ENCODE measurements around the gene ZNHIT6. TPM values are rescaled to one million over a fixed set of nuclear protein-coding genes. Genes with fewer than 3 reads are reported as not detected.

Gene ZNHIT6
- total RNA-seq, 1 experiment from 2014 or later: 31.3 TPM

- no peak overlapping the region for H3K27ac Mint-ChIP-seq (ENCODE audit: low read depth, unreplicated experiment)
- no peaks in the 10 kb centered on the region for H3K9me3 Mint-ChIP-seq (ENCODE audit: unreplicated experiment)
- TF ChIP-seq CTCF (IDR thresholded peaks at IDR 0.05; ENCODE audit: unreplicated experiment): no peak
- no TSS peak for BruUV-seq (replicated peaks)
- DNase-seq (ENCODE audit: unreplicated experiment): no peak
- ChIA-PET POLR2A (interaction anchor here (1.5 kb wide), 1 partner anchor 27 kb away, joined by 3 read pairs; no protein-coding TSS in a partner anchor), CTCF (interaction anchor here (1.2 kb wide), 1 partner anchor 29 kb away, joined by 4 read pairs; no protein-coding TSS in a partner anchor)
- H3K4me3 Mint-ChIP-seq (ENCODE audit: unreplicated experiment): no peak overlapping the region
- H3K36me3 Mint-ChIP-seq (ENCODE audit: insufficient read depth, unreplicated experiment): no peaks in the 10 kb centered on the region
- H3K4me1 Mint-ChIP-seq (ENCODE audit: insufficient read depth, unreplicated experiment): peaks cover 48% of the 10 kb centered on the region
- intact Hi-C loops (cut with micrococcal nuclease): no loop called here
- H3K27me3 Mint-ChIP-seq (ENCODE audit: insufficient read depth, unreplicated experiment): no peaks in the 10 kb centered on the region
Observed at GRCh38 chr1:85608851-85609250, 99.4 kb downstream of the ZNHIT6 start.

GRCh38 chr1:85607921-85608265, 100.3 kb downstream of the ZNHIT6 start:
- POLR2A ChIA-PET: interaction anchor here (0.8 to 1.7 kb wide), 2 partner anchors 27 to 100 kb away, joined by 4 to 10 read pairs; partner anchors contain the start of genes CCN1 and ZNHIT6
- no TSS peak for BruUV-seq (replicated peaks)
- DNase-seq (ENCODE audit: unreplicated experiment): no peak
- Mint-ChIP-seq H3K4me3 (ENCODE audit: unreplicated experiment) (no peak overlapping the region), H3K27ac (ENCODE audit: low read depth, unreplicated experiment) (peak overlapping the region; percentile 65), H3K4me1 (ENCODE audit: insufficient read depth, unreplicated experiment) (peaks cover 43% of the 10 kb centered on the region), H3K9me3 (ENCODE audit: unreplicated experiment) (no peaks in the 10 kb centered on the region), H3K36me3 (ENCODE audit: insufficient read depth, unreplicated experiment) (no peaks in the 10 kb centered on the region), H3K27me3 (ENCODE audit: insufficient read depth, unreplicated experiment) (no peaks in the 10 kb centered on the region)
- CTCF ChIA-PET: interaction anchor here (1.2 kb wide), 1 partner anchor 28 kb away, joined by 4 read pairs; no protein-coding TSS in a partner anchor
- TF ChIP-seq CTCF (IDR thresholded peaks at IDR 0.05; ENCODE audit: unreplicated experiment): no peak
- intact Hi-C loops (cut with micrococcal nuclease): loop anchor here (1.0 kb wide), 2 partner anchors 24 to 28 kb away; partner anchors contain the start of gene CCN1

GRCh38 chr1:85607126-85607920, 100.9 kb downstream of the ZNHIT6 start:
- CTCF ChIA-PET: interaction anchor here (0.6 to 1.5 kb wide), 7 partner anchors 13 to 299 kb away, joined by 3 to 5 read pairs (median 4); no protein-coding TSS in a partner anchor
- peak; percentile 91 for DNase-seq (ENCODE audit: unreplicated experiment)
- peak overlapping the region; percentile 65 for H3K27ac Mint-ChIP-seq (ENCODE audit: low read depth, unreplicated experiment)
- H3K27me3 Mint-ChIP-seq (ENCODE audit: insufficient read depth, unreplicated experiment): no peaks in the 10 kb centered on the region
- POLR2A ChIA-PET: interaction anchor here (0.7 to 1.7 kb wide), 6 partner anchors 16 to 243 kb away, joined by 3 to 10 read pairs (median 4); partner anchors contain the start of genes CCN1 and ZNHIT6
- intact Hi-C loops (cut with micrococcal nuclease): loop anchor here (1.0 kb wide), 2 partner anchors 23 to 27 kb away; partner anchors contain the start of gene CCN1
- TF ChIP-seq CTCF (IDR thresholded peaks at IDR 0.05; ENCODE audit: unreplicated experiment): no peak
- H3K36me3 Mint-ChIP-seq (ENCODE audit: insufficient read depth, unreplicated experiment): no peaks in the 10 kb centered on the region
- H3K9me3 Mint-ChIP-seq (ENCODE audit: unreplicated experiment): no peaks in the 10 kb centered on the region
- peaks cover 38% of the 10 kb centered on the region for H3K4me1 Mint-ChIP-seq (ENCODE audit: insufficient read depth, unreplicated experiment)
- H3K4me3 Mint-ChIP-seq (ENCODE audit: unreplicated experiment): peak overlapping the region; percentile 4
- no TSS peak for BruUV-seq (replicated peaks)

- ChIA-PET CTCF (interaction anchor here (0.8 to 1.5 kb wide), 4 partner anchors 23 to 52 kb away, joined by 3 to 5 read pairs (median 4); no protein-coding TSS in a partner anchor), POLR2A (interaction anchor here (0.7 to 1.7 kb wide), 5 partner anchors 16 to 244 kb away, joined by 3 to 10 read pairs (median 4); partner anchors contain the start of gene CCN1)
- Mint-ChIP-seq H3K4me3 (ENCODE audit: unreplicated experiment) (no peak overlapping the region), H3K9me3 (ENCODE audit: unreplicated experiment) (no peaks in the 10 kb centered on the region), H3K27ac (ENCODE audit: low read depth, unreplicated experiment) (peak overlapping the region; percentile 65), H3K27me3 (ENCODE audit: insufficient read depth, unreplicated experiment) (no peaks in the 10 kb centered on the region), H3K4me1 (ENCODE audit: insufficient read depth, unreplicated experiment) (peaks cover 28% of the 10 kb centered on the region), H3K36me3 (ENCODE audit: insufficient read depth, unreplicated experiment) (no peaks in the 10 kb centered on the region)
- intact Hi-C loops (cut with micrococcal nuclease): no loop called here
- no peak for DNase-seq (ENCODE audit: unreplicated experiment)
- no peak for TF ChIP-seq CTCF (IDR thresholded peaks at IDR 0.05; ENCODE audit: unreplicated experiment)
- no TSS peak for BruUV-seq (replicated peaks)
Observed at GRCh38 chr1:85606414-85606800, 101.8 kb downstream of the ZNHIT6 start.
